ENCODE results near the gene RBBP5.

The RBBP5 gene

DNA sequence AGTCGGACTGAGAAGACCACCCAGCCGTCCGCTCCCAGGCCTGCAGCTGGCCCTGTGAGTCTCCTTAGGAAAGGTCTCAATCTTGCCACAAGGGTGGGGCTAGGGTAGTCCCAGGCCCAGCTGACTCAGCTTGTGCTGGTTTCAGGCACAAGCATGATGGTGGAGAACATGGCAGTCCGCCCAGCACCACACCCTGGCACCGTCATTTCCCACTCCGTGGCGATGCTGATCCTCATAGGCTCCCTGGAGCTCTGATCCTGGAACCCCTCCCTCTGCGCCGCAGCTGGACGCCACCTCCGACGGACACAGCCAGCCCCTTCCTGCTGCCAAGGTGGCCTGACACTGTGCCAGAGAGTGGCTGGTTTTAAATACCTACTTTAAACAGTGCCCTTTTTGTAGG, 48.3 kb downstream of the RBBP5 start:
- H3K27ac Mint-ChIP-seq, result no peak overlapping the region
- H3K36me3 Mint-ChIP-seq (ENCODE audit: low read depth), result no peaks in the 10 kb centered on the region
- no peaks in the 10 kb centered on the region for H3K9me3 Mint-ChIP-seq
- H3K27me3 Mint-ChIP-seq, result no peaks in the 10 kb centered on the region
- H3K4me1 Mint-ChIP-seq (ENCODE audit: low read depth), result no peaks in the 10 kb centered on the region
- H3K4me3 Mint-ChIP-seq, result no peak overlapping the region

DNA sequence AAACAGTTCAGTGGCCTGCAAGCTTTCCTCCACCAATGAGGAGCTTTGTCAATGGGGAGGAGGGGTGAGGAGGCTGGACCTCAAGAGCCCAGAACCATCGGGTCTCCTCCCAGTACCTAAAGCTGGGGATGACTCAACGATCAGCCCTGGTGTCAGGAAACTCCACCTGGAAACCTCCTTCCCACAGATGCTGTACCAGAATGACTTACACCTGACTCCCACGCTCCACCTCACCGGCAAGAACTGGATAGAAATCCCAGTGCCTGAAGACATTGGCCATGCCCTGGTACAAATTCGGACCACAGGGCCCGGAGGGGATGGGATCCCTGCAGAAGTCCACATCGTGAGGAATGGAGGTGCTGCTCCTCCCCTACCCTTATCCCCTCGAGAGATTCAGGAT, 48.9 kb downstream of the RBBP5 start:
- Mint-ChIP-seq H3K27ac (no peak overlapping the region), H3K4me1 (ENCODE audit: low read depth) (no peaks in the 10 kb centered on the region), H3K36me3 (ENCODE audit: low read depth) (no peaks in the 10 kb centered on the region), H3K27me3 (no peaks in the 10 kb centered on the region), H3K9me3 (no peaks in the 10 kb centered on the region), H3K4me3 (no peak overlapping the region)

DNA sequence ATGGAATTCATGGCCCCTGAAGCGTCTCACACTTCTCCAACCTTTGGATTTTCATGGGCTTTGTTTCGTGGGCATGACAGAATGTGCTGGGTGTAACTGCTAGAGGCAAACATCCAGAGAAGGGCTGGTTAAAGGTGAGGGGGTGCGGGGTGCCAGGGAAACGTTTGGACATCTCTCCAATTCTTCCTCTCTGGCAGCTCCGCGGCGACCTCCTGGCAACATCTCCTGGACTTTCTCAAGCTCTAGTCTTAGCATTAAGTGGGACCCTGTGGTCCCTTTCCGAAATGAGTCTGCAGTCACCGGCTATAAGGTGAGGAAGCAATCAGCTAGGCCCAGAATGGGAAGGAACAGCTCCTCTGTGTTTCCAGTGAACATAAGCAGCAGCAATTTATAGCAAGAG, 49.5 kb downstream of the RBBP5 start:
- H3K27me3 Mint-ChIP-seq, result no peaks in the 10 kb centered on the region
- no peak overlapping the region for H3K4me3 Mint-ChIP-seq
- H3K4me1 Mint-ChIP-seq (ENCODE audit: low read depth), result no peaks in the 10 kb centered on the region
- no peaks in the 10 kb centered on the region for H3K9me3 Mint-ChIP-seq
- no peaks in the 10 kb centered on the region for H3K36me3 Mint-ChIP-seq (ENCODE audit: low read depth)
- H3K27ac Mint-ChIP-seq, result no peak overlapping the region

DNA sequence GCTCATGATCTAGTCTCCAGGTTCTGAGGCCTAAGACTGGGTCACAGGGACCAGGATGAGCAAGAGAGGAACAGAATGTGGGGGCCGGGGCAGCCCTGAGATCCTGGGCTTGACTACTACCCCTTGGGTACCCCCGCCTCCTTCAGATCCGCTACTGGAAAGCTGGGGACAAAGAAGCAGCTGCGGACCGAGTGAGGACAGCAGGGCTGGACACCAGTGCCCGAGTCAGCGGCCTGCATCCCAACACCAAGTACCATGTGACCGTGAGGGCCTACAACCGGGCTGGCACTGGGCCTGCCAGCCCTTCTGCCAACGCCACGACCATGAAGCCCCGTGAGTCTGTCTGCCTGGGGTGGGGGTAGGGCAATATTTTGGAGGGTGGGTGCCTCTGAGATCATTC, 50.0 kb downstream of the RBBP5 start:
- Mint-ChIP-seq H3K4me3 (no peak overlapping the region), H3K36me3 (ENCODE audit: low read depth) (no peaks in the 10 kb centered on the region), H3K9me3 (no peaks in the 10 kb centered on the region), H3K27me3 (no peaks in the 10 kb centered on the region), H3K4me1 (ENCODE audit: low read depth) (no peaks in the 10 kb centered on the region), H3K27ac (no peak overlapping the region)

DNA sequence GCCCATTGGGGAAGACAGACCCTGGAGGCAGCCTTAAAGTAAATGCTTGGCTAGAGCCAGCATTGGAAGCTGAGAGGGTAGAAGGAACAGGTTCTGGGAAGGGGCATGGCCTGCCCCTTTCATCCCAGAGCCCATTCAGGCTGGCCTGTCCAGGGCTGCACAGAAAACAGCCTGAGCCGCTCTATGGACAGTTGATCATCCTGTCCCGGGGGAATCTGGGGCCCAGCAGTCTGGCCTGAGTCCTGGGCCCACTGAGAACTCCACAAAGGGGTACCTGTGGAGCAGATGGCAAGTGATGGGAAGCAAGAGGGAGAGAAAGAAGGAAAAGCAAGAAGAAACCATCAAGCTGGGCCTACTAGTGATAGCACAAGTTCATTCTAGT, 50.8 kb downstream of the RBBP5 start:
- H3K27ac Mint-ChIP-seq, result no peak overlapping the region

DNA sequence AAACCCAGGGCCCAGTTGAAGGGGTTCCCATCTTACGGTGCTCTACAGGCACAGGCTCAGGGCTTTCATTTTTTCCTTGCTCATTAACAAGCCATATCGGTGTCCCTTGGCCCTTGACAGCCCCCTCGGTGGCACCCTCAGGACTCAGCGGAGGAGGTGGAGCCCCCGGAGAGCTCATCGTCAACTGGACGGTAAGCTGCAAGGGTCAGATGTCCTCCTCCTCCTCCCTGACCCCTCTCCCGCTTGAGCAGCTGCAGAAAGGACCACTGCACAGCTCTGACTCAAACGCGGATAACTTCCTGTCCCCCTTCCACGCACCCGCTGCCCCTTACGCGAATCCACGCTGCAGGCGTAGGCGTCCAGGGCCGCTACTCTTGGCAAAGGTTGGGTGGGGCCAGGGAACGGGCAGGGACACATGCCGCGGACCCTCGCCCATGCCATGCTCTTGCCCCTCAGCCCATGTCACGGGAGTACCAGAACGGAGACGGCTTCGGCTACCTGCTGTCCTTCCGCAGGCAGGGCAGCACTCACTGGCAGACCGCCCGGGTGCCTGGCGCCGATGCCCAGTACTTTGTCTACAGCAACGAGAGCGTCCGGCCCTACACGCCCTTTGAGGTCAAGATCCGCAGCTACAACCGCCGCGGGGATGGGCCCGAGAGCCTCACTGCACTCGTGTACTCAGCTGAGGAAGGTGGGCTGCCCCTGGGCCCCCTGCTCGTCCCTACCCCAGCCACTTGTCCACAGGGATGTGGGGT, 52.2 kb downstream of the RBBP5 start:
- H3K9me3 Mint-ChIP-seq, result no peaks in the 10 kb centered on the region
- no peak overlapping the region for H3K27ac Mint-ChIP-seq
- no peaks in the 10 kb centered on the region for H3K36me3 Mint-ChIP-seq (ENCODE audit: low read depth)
- no peaks in the 10 kb centered on the region for H3K27me3 Mint-ChIP-seq
- no peaks in the 10 kb centered on the region for H3K4me1 Mint-ChIP-seq (ENCODE audit: low read depth)
- H3K4me3 Mint-ChIP-seq, result no peak overlapping the region

More for the DNA sequence above, 50.8 kb downstream of the RBBP5 start:
- H3K4me3 Mint-ChIP-seq, result no peak overlapping the region
- H3K4me1 Mint-ChIP-seq (ENCODE audit: low read depth), result no peaks in the 10 kb centered on the region
- H3K36me3 Mint-ChIP-seq (ENCODE audit: low read depth), result no peaks in the 10 kb centered on the region
- H3K9me3 Mint-ChIP-seq, result no peaks in the 10 kb centered on the region
- no peaks in the 10 kb centered on the region for H3K27me3 Mint-ChIP-seq

DNA sequence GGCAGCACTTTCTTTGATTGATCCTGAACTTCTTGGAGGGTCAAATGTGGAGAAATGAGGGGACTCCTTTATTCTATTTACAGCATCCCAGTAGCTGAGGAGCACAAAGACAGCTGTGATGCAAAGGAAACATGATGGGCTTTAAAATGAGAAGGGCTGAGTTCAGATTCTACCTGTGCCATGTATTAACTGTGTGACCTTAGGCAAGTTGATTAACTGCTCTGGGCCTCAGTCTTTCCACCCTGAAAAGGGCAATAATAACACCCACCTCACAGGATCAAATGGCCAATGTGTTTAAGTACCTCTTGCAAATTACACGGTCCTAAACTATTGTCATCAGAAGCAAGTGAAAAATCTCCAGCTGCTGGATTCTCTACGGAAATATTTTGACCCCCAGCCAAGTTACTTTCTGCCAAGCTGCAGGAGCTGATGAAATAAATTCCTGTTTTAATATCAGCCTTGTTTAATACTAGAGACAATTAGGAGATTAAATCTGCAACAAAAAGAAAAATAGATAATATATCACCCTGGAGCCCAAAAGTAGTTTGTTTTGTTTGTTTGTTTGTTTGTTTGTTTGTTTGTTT, 53.2 kb downstream of the RBBP5 start:
- Mint-ChIP-seq H3K27me3 (no peaks in the 10 kb centered on the region), H3K4me3 (no peak overlapping the region), H3K36me3 (ENCODE audit: low read depth) (no peaks in the 10 kb centered on the region), H3K27ac (no peak overlapping the region), H3K9me3 (no peaks in the 10 kb centered on the region), H3K4me1 (ENCODE audit: low read depth) (no peaks in the 10 kb centered on the region)

DNA sequence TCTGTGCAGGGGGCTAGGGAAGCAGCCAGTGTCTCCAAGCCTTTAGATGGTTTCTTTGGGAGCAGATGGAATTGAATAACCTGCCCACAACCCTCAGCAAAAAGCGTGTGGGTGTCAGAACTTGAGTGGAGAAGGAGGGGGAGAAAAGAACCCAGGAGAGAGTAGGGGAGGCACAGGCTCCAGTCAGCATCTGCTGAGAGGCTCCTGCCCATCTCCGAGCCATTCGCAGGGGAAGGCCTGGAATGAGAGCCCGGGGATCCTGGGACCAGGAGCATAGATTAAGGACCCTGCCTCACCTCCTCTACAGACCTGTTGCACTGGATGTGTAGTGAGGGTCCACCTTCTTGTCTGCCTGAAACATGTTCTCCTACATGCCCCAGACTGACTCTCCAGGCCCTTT, 53.8 kb downstream of the RBBP5 start:
- no peaks in the 10 kb centered on the region for H3K9me3 Mint-ChIP-seq
- no peaks in the 10 kb centered on the region for H3K27me3 Mint-ChIP-seq
- H3K36me3 Mint-ChIP-seq (ENCODE audit: low read depth), result no peaks in the 10 kb centered on the region
- H3K4me3 Mint-ChIP-seq, result no peak overlapping the region
- no peaks in the 10 kb centered on the region for H3K4me1 Mint-ChIP-seq (ENCODE audit: low read depth)
- H3K27ac Mint-ChIP-seq, result no peak overlapping the region

DNA sequence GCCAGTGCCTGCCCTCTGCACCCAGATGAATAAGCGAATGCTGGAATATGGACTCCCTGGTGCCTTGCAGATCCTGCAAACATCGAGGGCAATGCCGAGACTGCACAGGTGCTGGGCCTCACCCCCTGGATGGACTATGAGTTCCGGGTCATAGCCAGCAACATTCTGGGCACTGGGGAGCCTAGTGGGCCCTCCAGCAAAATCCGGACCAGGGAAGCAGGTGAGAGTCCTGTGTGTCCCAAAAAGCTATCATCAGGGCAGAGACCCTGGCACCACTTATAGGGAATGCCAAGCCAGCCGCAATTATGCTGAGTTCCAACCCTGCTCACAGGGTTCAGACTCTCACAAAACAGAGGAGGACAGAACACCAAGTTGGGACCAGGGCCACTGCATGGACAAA, 54.7 kb downstream of the RBBP5 start:
- no peak overlapping the region for H3K4me3 Mint-ChIP-seq
- H3K4me1 Mint-ChIP-seq (ENCODE audit: low read depth), result no peaks in the 10 kb centered on the region
- no peaks in the 10 kb centered on the region for H3K9me3 Mint-ChIP-seq
- H3K27ac Mint-ChIP-seq, result no peak overlapping the region
- H3K36me3 Mint-ChIP-seq (ENCODE audit: low read depth), result no peaks in the 10 kb centered on the region
- no peaks in the 10 kb centered on the region for H3K27me3 Mint-ChIP-seq

DNA sequence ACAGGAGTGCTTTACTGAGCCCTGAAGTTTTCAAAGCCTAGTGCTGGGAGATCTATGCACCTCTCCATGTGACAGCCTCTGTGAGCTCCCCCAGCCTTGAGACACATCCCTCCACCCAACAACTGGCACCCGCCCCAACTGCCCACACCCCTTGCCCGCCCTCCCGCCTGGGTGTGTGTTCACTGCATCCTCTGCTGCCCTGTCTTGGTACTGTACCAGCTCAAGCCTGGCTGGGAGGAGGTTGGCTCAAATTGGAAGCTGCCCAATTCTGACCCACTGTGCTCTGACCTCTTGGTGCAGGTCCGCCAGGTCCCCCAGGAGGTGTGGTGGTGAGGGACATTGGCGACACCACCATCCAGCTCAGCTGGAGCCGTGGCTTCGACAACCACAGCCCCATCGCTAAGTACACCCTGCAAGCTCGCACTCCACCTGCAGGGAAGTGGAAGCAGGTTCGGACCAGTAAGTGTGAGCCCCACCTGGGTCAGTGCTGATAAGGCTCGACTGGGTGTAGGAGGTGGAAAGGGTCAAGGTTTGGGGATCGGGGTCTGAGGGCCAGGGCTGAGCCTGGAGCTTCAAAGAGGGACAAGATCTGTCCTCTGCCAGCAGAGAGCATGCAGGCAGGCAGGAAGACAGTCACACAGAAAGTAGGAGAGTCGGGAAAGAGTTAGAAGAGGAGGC, 55.5 kb downstream of the RBBP5 start:
- Mint-ChIP-seq H3K27ac (no peak overlapping the region), H3K27me3 (no peaks in the 10 kb centered on the region), H3K4me3 (no peak overlapping the region), H3K36me3 (ENCODE audit: low read depth) (no peaks in the 10 kb centered on the region), H3K9me3 (no peaks in the 10 kb centered on the region), H3K4me1 (ENCODE audit: low read depth) (no peaks in the 10 kb centered on the region)

DNA sequence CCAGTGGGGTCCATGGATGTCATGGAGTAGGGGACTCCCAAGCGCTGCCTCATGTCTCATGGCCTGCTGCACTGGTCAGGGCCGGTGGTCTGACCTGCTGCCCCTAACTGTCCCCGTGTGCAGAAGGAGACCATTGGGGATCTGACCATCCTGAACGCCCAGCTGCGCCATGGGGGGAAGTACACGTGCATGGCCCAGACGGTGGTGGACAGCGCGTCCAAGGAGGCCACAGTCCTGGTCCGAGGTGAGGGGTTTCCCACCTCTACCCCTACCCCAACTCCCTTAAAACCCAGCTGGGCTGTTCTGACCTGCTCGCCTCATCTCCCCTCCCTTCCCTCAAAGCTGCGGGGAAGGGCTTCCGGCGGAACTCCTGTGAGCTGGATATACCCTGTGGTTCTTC, 56.1 kb downstream of the RBBP5 start:
- Mint-ChIP-seq H3K27me3 (no peaks in the 10 kb centered on the region), H3K27ac (no peak overlapping the region), H3K36me3 (ENCODE audit: low read depth) (no peaks in the 10 kb centered on the region), H3K4me1 (ENCODE audit: low read depth) (no peaks in the 10 kb centered on the region), H3K9me3 (no peaks in the 10 kb centered on the region), H3K4me3 (no peak overlapping the region)

DNA sequence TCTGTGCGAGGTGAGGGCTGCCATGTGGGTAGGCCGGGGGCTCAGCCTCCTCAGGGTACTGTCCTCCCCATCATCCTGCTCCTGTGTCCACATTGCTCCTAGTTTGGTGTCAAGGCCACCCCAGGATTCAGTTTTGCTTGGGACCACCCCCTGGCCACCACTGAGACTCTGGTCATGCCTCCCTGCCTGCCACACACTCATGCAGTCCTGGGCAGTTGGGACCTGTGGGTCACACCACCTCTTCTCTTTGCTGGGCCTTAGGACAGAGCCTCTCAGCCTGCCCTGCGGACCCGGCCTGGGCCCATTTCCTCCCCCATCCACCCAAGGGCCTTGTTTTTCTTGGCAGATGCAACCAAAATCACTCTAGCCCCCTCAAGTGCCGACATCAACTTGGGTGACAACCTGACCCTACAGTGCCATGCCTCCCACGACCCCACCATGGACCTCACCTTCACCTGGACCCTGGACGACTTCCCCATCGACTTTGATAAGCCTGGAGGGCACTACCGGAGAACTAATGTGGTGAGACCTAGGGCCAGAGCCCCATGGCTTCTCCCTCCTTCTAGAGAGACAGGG, 56.9 kb downstream of the RBBP5 start:
- Mint-ChIP-seq H3K9me3 (no peaks in the 10 kb centered on the region), H3K36me3 (ENCODE audit: low read depth) (no peaks in the 10 kb centered on the region), H3K27ac (no peak overlapping the region), H3K4me3 (no peak overlapping the region), H3K27me3 (no peaks in the 10 kb centered on the region), H3K4me1 (ENCODE audit: low read depth) (no peaks in the 10 kb centered on the region)

DNA sequence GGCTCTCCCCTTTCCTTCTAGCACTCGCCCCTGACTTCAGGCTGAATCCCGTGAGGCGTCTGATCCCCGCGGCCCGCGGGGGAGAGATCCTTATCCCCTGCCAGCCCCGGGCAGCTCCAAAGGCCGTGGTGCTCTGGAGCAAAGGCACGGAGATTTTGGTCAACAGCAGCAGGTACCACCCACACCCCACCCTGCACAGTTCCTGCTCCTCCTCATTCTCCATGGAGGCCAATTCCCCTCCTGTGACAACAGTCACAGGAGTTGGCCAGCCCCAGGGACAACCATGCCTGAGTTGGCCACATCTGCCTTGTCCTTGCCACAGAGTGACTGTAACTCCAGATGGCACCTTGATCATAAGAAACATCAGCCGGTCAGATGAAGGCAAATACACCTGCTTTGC, 57.5 kb downstream of the RBBP5 start:
- Mint-ChIP-seq H3K27ac (no peak overlapping the region), H3K27me3 (no peaks in the 10 kb centered on the region), H3K9me3 (no peaks in the 10 kb centered on the region), H3K36me3 (ENCODE audit: low read depth) (no peaks in the 10 kb centered on the region), H3K4me1 (ENCODE audit: low read depth) (no peaks in the 10 kb centered on the region), H3K4me3 (no peak overlapping the region)

DNA sequence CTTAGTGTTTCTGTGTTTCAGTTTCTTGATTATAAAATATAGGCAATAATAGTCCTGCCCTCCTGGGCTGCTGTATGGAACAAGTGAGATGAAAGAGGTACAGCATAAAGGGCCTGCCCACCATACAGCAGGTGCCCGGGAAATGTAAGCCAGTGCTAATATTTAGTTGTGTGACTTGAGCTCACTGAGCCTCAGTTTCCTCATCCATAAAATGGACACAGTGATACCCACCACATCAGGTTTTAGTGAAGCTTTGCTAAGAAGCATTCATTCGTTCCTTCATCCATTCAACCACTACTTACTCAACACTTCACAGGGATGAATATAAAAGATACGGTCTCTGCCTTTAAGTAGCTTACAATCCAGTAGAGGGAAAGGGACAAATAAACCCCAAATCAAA, 58.9 kb downstream of the RBBP5 start:
- H3K36me3 Mint-ChIP-seq (ENCODE audit: low read depth), result no peaks in the 10 kb centered on the region
- no peaks in the 10 kb centered on the region for H3K27me3 Mint-ChIP-seq
- H3K9me3 Mint-ChIP-seq, result no peaks in the 10 kb centered on the region
- H3K4me1 Mint-ChIP-seq (ENCODE audit: low read depth), result no peaks in the 10 kb centered on the region
- no peak overlapping the region for H3K4me3 Mint-ChIP-seq
- no peak overlapping the region for H3K27ac Mint-ChIP-seq

DNA sequence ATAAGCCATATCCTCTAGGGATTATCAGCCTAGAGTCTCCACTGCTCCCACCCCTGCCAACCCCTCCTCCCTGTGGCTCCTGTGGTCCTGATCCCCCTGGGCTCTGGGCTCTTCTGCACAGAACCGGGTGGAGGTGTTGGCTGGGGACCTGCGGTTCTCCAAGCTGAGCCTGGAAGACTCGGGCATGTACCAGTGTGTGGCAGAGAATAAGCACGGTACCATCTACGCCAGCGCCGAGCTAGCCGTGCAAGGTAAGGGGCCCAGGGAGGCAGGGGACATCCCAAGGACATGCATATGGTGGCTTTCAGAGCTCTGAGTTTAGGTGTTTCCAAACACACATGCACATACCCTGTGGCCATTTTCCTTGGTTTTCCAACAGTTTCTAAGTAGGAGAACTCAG, 59.5 kb downstream of the RBBP5 start:
- Mint-ChIP-seq H3K9me3 (no peaks in the 10 kb centered on the region), H3K36me3 (ENCODE audit: low read depth) (no peaks in the 10 kb centered on the region)

More for the DNA sequence above, 59.5 kb downstream of the RBBP5 start:
- H3K4me3 Mint-ChIP-seq, result no peak overlapping the region
- no peaks in the 10 kb centered on the region for H3K4me1 Mint-ChIP-seq (ENCODE audit: low read depth)
- no peaks in the 10 kb centered on the region for H3K27me3 Mint-ChIP-seq
- H3K27ac Mint-ChIP-seq, result no peak overlapping the region

Measured in stimulated activated naive CD8-positive, alpha-beta T cell treated with anti-CD3 and anti-CD28 coated beads, Interleukin-15, Interleukin-2, amounts not matched to agents 100 ng/mL and 50 ng/mL, for 24 hours (primary cell).